Measurements from ENCODE around the gene RNF207. TPM values are rescaled to one million over a fixed set of nuclear protein-coding genes. Genes with fewer than 3 reads are reported as not detected.

Gene RNF207
- total RNA-seq, 1 donor from 2014 or later, result 4.9 TPM

DNA sequence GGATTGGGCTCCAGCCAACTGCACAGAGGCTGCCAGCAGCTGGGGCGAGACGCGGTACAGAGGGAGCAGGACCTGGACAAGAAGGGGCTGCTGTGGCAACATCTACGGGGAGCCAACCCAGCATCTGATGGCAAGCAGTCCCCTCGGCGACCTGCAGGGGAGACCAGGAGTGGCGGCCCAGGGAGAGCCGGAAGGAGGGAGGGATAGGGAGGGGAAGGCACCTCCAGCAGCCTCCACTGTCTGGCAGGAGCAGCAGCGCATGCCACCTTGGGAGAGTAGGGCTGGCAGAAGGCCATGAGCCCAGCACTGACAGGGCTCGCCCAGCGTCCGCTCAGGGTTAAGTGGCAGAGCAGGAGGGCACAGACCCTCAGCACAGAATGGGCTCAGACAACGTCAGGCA lies 43.1 kb upstream of the RNF207 start:
- TF ChIP-seq, protein P1, sequence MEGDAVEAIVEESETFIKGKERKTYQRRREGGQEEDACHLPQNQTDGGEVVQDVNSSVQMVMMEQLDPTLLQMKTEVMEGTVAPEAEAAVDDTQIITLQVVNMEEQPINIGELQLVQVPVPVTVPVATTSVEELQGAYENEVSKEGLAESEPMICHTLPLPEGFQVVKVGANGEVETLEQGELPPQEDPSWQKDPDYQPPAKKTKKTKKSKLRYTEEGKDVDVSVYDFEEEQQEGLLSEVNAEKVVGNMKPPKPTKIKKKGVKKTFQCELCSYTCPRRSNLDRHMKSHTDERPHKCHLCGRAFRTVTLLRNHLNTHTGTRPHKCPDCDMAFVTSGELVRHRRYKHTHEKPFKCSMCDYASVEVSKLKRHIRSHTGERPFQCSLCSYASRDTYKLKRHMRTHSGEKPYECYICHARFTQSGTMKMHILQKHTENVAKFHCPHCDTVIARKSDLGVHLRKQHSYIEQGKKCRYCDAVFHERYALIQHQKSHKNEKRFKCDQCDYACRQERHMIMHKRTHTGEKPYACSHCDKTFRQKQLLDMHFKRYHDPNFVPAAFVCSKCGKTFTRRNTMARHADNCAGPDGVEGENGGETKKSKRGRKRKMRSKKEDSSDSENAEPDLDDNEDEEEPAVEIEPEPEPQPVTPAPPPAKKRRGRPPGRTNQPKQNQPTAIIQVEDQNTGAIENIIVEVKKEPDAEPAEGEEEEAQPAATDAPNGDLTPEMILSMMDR (conservative IDR thresholded peaks at IDR 0.05), result no peak
- Mint-ChIP-seq H3K36me3 (ENCODE audit: low read depth) (no peaks in the 10 kb centered on the region), H3K9me3 (no peaks in the 10 kb centered on the region), H3K27ac (ENCODE audit: unreplicated experiment) (no peak overlapping the region), H3K4me3 (no peak overlapping the region), H3K4me1 (peaks cover 6% of the 10 kb centered on the region), H3K27me3 (ENCODE audit: low read depth) (peaks cover 48% of the 10 kb centered on the region)
- no peak for DNase-seq (ENCODE audit: low read depth, low spot score)

DNA sequence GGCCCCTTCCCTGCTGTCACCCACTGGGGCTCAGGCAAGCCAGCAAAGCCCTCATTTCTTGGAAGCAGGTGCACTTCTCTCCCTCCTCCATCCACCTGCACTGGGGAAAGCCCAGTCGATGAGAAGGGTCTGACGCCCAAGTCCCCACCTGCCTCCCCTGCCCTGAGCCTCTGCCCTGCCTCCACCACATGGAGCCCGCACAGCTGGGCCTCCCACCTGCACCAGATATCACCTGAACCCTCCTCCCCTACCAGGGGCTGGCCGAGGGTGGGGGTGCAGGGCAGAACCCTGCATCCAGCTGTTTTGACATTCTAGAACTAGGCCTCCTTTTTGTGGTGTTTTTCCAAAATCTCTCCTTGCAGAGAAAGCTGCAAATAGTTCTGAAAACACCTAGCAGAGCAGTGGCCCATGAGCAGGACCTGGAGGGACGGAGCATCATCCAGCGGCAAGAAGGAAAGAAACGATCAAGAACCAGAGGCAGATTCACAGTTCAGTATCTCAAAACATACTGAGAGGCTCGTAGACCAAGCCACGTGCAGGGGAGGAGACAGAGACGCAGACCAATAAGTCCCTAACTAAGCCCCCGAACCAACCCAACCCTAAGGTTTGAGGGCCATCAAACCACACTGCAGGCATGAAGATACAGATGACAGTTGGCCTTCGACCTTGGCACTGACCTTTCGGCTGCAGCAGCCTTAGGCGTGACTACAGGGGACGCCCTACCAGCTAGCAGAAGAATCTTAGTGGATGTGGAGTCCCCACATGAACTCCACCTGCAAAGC lies 42.5 kb upstream of the RNF207 start:
- H3K36me3 Mint-ChIP-seq (ENCODE audit: low read depth), result no peaks in the 10 kb centered on the region
- peaks cover under 1% of the 10 kb centered on the region for H3K4me1 Mint-ChIP-seq
- DNase-seq (ENCODE audit: low read depth, low spot score), result no peak
- H3K4me3 Mint-ChIP-seq, result no peak overlapping the region
- no peak overlapping the region for H3K27ac Mint-ChIP-seq (ENCODE audit: unreplicated experiment)
- H3K9me3 Mint-ChIP-seq, result no peaks in the 10 kb centered on the region
- peaks cover 47% of the 10 kb centered on the region for H3K27me3 Mint-ChIP-seq (ENCODE audit: low read depth)
- TF ChIP-seq, protein P1 (conservative IDR thresholded peaks at IDR 0.05), result no peak

DNA sequence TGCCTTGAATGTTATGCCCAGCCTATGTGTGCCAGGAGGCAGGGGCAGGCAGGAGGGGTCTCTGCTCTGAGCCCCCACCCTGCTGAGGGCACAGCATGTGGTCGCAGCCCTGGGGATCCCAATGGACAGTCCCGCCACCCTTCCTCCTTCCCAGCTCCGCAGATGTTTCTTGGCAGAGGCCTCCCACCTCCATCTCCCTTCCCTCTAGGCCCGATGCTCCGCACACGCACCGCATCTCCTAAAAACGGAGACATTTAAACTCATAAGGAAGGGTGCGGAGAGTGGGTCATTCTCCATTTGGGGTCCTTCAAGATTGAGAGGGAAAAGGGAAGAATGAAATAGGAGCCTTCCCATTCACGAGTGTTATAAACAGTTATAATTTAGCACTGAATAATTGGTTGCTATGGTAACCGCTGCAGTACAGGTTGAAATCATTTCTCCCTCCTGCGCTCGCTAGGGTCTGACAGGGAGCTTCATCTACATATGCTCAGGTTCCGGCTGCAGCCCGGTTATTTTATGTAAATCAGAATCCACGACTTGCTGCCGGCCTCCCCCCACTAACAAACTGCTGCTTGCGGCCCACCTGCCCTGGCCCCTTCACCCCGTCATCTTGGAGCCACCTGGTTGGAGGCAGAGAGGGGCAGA lies 41.8 kb upstream of the RNF207 start:
- no peaks in the 10 kb centered on the region for H3K36me3 Mint-ChIP-seq (ENCODE audit: low read depth)
- no peak overlapping the region for H3K27ac Mint-ChIP-seq (ENCODE audit: unreplicated experiment)
- TF ChIP-seq, protein P1 (conservative IDR thresholded peaks at IDR 0.05), result no peak
- no peak overlapping the region for H3K4me3 Mint-ChIP-seq
- H3K4me1 Mint-ChIP-seq, result no peaks in the 10 kb centered on the region
- no peaks in the 10 kb centered on the region for H3K9me3 Mint-ChIP-seq
- DNase-seq (ENCODE audit: low read depth, low spot score), result no peak
- H3K27me3 Mint-ChIP-seq (ENCODE audit: low read depth), result peaks cover 45% of the 10 kb centered on the region

DNA sequence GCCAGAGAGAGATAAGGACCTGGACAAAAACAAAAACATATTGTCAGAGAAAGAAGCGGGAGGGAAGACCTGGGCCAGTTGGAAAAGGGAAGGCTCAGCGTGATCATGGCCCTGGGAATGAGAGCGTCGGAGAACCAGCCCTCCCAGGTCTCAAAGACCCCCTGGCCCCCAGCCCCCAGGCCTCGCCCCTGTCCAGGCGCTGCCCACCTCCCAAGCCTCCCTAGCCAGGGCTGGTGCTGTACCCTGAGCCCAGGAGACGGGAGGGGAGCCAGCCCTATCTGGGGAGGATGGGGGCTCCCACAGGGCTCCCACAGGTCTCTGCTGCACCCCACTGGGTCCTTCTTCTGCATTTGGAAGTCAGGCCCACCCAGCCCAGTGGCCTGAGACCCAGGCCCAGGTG lies 40.9 kb upstream of the RNF207 start:
- Mint-ChIP-seq H3K27me3 (ENCODE audit: low read depth) (peaks cover 37% of the 10 kb centered on the region), H3K4me3 (no peak overlapping the region), H3K4me1 (no peaks in the 10 kb centered on the region), H3K9me3 (no peaks in the 10 kb centered on the region), H3K36me3 (ENCODE audit: low read depth) (no peaks in the 10 kb centered on the region), H3K27ac (ENCODE audit: unreplicated experiment) (no peak overlapping the region)
- DNase-seq (ENCODE audit: low read depth, low spot score), result no peak
- TF ChIP-seq, protein P1 (conservative IDR thresholded peaks at IDR 0.05), result no peak

DNA sequence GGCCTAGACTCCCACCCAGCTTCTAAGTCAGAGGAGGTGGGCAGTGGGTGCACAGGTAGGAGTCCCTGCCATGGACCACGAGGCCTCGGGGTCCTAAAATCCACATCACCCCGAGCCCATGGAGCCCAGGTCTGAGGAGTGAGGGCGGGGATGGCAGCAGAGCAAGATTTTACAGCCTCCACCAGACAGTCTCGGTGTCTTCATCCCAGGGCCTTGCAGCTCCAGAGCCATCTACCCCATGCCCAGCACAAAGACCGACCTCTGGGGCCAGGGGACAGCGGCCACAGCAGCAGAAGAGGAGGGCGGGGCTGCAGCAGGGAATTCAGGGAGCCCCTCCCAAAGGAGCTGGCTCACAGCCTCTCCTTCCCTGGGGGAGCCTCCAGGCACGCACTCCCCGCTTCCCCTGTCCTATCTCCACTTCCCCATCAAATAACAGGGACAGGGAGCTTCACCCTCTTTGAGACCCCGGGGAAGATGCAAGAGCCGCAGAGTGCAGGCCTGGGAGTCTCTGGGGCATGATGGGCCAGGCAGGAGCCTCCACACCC lies 40.4 kb upstream of the RNF207 start:
- peaks cover 37% of the 10 kb centered on the region for H3K27me3 Mint-ChIP-seq (ENCODE audit: low read depth)
- no peak overlapping the region for H3K27ac Mint-ChIP-seq (ENCODE audit: unreplicated experiment)
- no peak for DNase-seq (ENCODE audit: low read depth, low spot score)
- TF ChIP-seq, protein P1 (conservative IDR thresholded peaks at IDR 0.05), result no peak
- no peaks in the 10 kb centered on the region for H3K36me3 Mint-ChIP-seq (ENCODE audit: low read depth)
- H3K4me1 Mint-ChIP-seq, result no peaks in the 10 kb centered on the region
- H3K4me3 Mint-ChIP-seq, result no peak overlapping the region
- H3K9me3 Mint-ChIP-seq, result no peaks in the 10 kb centered on the region
